HTERT RPE-1 (cell line): ENCODE data around the gene SLC22A31.
"Not testable (repeated sequence)": the region's sequence is repeated elsewhere in the genome, so short reads cannot be mapped to it uniquely, and the experiment has no call there.

ENCODE experiments used
- in situ Hi-C: fragments of 300-500 bp; cut with MboI; formaldehyde crosslinking; loops from 4 replicates; pipeline ENCODE4 v1.14.3; 2020; ENCODE audit warnings: low sequenced_read_pairs

Gene SLC22A31

GRCh38 chr16:89193576-89194293 lies 6.6 kb downstream of the SLC22A31 start:
- in situ Hi-C loops, result no loop called here

GRCh38 chr16:89192956-89193575 lies 7.3 kb downstream of the SLC22A31 start:
- in situ Hi-C loops, result no loop called here

DNA sequence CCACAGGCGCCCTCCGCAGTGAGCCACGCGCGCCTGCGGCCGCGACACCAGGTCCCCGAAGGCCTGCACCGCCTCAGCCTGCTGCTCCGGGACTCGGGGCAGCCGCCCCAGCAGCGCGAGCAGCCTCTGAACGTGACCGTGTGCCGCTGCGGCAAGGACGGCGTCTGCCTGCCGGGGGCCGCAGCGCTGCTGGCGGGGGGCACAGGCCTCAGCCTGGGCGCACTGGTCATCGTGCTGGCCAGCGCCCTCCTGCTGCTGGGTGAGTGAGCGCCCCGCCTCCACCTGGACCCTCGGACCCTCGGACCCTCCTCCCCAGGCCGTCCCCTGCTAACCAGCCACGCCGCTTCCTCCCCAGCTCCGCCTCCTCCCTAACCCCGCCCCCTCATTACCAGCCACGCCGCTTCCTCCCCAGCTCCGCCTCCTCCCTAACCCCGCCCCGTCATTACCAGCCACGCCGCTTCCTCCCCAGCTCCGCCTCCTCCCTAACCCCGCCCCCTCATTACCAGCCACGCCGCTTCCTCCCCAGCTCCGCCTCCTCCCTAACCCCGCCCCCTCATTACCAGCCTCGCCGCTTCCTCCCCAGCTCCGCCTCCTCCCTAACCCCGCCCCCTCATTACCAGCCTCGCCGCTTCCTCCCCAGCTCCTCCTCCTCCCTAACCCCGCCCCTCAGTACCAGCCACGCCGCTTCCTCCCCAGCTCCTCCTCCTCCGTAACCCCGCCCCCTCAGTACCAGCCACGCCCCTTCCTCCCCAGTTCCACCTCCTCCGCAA lies 8.0 kb downstream of the SLC22A31 start:
- in situ Hi-C loops, result not testable (repeated sequence)

DNA sequence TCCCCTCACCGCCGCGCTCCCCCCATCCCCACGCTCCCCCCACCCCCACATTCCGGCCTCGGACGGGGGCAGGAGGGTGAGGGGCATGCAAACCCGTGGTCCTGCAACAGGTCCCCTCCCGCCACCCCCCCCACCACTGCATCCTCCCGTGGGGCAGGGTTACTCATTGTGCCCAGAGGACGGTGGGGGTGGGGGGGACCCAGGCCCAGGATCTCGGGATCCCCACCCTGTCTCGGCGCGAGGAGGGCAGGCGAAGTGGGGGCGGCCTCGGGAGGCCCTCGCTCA lies 8.5 kb downstream of the SLC22A31 start:
- in situ Hi-C loops, result no loop called here

GRCh38 chr16:89191033-89191900 lies 9.1 kb downstream of the SLC22A31 start:
- in situ Hi-C loops, result no loop called here

DNA sequence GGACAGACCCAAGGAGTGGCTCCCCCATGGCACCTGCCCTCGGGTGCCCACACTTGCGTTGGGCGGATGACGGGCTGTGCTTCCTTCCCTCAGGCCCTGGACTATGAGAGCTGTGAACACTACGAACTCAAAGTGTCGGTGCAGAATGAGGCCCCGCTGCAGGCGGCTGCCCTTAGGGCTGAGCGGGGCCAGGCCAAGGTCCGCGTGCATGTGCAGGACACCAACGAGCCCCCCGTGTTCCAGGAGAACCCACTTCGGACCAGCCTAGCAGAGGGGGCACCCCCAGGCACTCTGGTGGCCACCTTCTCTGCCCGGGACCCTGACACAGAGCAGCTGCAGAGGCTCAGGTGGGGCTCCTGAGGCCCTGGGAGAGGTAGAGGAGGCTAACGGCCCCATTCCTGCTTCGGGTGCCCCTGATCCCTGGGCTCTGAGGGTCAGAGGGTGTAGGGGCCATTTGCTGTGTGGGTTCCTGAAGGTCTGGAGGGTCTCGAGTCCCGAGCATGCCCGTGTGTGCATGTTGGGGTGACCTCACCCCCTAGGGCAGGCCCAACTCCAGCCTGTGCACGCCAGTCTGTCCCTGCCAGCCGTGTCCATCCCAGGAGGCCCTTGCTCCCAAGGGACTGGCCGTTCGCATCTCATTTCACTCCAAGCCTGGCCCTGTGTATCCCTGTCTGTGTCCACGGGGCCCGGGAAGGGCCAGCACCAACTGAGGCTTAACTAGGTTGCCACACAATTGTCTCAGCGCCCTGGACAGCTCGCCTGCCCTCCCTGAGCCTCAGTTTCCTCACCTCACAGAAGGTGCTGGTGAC lies 10.0 kb downstream of the SLC22A31 start:
- in situ Hi-C loops, result no loop called here

DNA sequence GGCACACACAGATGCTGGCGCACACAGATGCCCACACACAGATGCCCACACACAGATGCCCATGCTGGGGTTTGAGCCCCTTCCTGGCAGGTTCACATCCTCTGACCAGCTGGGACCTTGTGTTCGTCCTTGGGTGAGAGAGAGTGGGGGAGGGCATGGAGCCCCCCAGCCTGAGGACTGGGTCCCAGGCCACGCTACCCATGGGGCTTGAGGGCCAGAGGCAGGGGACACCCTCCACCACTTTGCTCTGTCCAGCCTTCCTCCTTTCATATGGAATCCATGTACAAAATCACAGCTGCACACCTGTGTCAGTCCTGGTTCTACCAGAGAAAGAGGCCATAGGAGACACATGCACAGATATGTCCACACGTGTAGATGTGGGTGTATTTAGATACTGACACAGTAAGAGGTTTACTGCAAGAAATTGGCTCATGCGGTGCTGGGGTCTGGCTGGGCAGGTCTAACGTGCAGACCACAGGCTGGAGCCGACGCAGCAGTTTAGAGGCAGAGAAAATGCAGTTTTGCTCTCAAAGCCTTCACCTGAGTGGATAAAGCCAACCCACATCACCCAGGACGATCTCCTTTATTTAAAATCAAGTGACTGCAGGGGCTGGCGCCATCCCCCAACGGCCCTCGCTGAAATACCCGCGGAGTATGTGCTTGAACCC lies 10.8 kb downstream of the SLC22A31 start:
- in situ Hi-C loops, result no loop called here

GRCh38 chr16:89188471-89189357 lies 11.6 kb downstream of the SLC22A31 start:
- in situ Hi-C loops, result not testable (repeated sequence)

- in situ Hi-C loops, result no loop called here
Measured at GRCh38 chr16:89187770-89188392, 12.5 kb downstream of the SLC22A31 start.

GRCh38 chr16:89187032-89187769 lies 13.1 kb downstream of the SLC22A31 start:
- in situ Hi-C loops, result no loop called here

DNA sequence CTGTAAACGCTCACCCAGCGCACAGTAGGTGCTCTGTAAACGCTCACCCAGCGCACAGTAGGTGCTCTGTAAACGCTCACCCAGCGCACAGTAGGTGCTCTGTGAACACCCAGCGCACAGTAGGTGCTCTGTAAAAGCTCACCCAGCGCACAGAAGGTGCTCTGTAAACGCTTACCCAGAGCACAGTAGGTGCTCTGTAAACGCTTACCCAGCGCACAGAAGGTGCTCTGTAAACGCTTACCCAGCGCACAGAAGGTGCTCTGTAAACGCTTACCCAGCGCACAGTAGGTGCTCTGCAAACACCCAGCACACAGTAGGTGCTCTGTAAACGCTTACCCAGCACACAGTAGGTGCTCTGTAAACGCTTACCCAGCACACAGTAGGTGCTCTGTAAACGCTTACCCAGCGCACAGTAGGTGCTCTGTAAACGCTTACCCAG lies 13.7 kb downstream of the SLC22A31 start:
- in situ Hi-C loops, result not testable (repeated sequence)

GRCh38 chr16:89185887-89186592 lies 14.3 kb downstream of the SLC22A31 start:
- in situ Hi-C loops, result not testable (repeated sequence)

DNA sequence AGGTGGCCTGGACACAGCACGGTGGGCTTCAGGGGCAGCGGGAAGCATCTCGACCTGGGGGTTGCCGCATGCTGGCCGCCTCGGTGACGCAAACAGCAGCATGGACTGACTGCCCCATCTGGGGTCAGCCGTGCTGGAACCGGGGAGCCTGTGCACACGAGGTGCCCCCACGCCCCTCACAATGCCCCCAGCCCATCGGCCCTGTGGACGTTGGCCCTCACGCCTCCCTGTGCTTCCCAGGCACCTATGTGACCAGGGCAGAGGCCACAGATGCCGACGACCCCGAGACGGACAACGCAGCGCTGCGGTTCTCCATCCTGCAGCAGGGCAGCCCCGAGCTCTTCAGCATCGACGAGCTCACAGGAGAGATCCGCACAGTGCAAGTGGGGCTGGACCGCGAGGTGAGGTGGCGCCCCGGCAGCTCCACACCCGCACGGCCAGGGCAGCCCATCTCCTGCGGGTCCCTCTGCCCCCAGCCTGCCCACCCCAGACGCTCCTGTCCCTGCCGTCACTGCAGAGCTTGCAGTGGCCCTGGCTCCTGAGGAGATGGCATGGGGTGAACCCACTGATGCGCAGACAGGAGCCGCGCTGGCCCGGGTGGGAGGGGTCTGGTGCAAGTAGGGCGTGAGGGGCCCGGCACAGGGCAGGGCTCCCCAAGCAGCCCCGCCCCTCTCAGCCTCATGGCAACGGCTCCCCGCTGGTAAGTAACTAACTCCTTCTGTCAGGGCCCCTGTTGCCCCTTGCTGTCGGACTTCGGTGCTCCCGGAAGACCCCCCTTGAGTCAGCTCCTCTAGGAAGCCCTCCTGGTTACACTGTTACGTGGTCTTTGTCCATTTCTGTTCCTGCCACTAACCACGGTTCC lies 15.2 kb downstream of the SLC22A31 start:
- in situ Hi-C loops, result no loop called here

DNA sequence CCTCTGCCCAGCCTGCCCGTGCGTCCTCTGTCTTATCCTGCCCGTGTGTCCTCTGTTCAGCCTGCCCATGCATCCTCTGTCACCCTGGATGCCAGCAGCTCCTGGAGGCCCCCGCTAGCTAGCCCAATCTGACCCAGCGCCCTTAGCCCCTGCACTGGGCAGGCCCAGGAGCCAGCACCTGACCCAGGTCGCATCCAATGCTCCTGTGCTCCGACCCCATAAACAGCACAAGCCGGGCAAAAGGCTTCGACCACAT lies 15.7 kb downstream of the SLC22A31 start:
- in situ Hi-C loops, result no loop called here

- in situ Hi-C loops, result no loop called here
Measured at GRCh38 chr16:89183975-89184676, 16.2 kb downstream of the SLC22A31 start.

GRCh38 chr16:89183463-89183862 lies 16.9 kb downstream of the SLC22A31 start:
- in situ Hi-C loops, result no loop called here
